M059J (cell line): Measurements from ENCODE around the gene SSR3. TPM values are rescaled to one million over a fixed set of nuclear protein-coding genes. Genes with fewer than 3 reads are reported as not detected.

Experiments used
- DNase-seq: peaks from one replicate; pipeline ENCODE4 v3.0.0-alpha.2; 2012; ENCODE audit warnings: low read depth
- total RNA-seq: library from RNA; depleted of rRNA; stranded (reverse); fragments of >200 nt; shearing (Covaris generic); gene quantifications from 2 replicates; pipeline ENCODE4 v1.2.3, GENCODE V29; 2014; rRNA removed

SSR3 gene
- total RNA-seq, 1 experiment from 2014 or later: 378 TPM

GRCh38 chr3:156491192-156491591 lies 63.7 kb downstream of the SSR3 start:
- DNase-seq: no peak

Other genes with a start within 250 kb of the SSR3 start
- 89.0 and 110 TPM in 2 replicates for gene TIPARP, start 119.5 kb upstream of the SSR3 start, total RNA-seq